GM21390 (cell line): ENCODE measurements around the gene GSTT4.
"Not testable (repeated sequence)": the region's sequence is repeated elsewhere in the genome, so short reads cannot be mapped to it uniquely, and the experiment has no call there.

ENCODE experiments used
- ATAC-seq: cut with Tn5 transposase; IDR thresholded peaks from one replicate; pipeline ENCODE4 v1.9.1; 2021; ENCODE audit not compliant: unreplicated experiment

The GSTT4 gene

DNA sequence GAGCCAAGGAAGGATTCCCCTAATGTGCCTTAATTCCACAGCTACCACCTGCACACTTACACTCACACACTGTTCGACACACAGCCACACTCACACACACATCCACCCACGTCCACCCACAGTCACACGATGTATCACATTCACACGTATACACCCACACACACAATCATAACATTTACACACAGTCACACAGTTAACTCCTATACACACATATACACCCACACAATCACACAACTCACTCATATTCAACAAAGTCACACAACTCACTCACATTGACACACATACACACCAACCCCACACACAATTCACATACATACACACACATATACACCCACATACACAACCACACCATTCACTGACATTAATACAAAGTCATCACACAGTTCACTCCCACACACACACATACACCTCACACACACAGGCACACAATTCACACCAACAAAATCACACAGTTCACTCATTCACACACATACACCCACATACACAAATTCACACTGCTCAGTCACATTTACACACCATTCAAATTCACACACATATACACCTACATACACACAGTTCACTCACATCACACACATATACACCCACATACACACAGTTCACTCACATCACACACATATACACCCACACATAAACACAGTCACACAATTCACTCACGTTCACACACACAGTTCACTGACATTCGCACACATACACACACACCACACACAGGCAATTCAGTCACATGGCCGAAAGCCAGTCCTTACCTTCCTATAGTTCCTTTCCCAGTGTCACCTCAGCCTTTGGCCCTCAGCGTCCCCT is 50.9 kb downstream of the GSTT4 start:
- ATAC-seq: not testable (repeated sequence)

DNA sequence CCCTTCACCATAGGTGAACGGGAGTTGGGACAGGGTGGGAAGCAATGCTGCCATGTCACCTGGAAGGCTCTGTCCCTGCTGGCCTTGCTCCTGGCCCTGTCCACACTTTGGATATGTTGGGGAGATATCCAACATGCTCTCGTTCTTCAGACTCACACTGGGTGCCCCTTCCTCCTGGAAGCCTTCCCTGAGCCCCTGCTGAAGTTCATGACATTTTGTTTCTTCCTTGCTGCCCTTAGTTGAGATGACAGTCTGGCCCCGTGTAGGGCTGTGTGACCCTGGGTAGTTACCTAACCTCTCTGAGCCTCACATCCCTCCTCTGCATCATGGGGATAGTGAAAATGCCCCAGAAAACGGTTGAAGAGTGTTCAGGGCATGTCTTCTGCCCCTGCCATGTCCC is 51.8 kb downstream of the GSTT4 start:
- ATAC-seq: not testable (repeated sequence)

DNA sequence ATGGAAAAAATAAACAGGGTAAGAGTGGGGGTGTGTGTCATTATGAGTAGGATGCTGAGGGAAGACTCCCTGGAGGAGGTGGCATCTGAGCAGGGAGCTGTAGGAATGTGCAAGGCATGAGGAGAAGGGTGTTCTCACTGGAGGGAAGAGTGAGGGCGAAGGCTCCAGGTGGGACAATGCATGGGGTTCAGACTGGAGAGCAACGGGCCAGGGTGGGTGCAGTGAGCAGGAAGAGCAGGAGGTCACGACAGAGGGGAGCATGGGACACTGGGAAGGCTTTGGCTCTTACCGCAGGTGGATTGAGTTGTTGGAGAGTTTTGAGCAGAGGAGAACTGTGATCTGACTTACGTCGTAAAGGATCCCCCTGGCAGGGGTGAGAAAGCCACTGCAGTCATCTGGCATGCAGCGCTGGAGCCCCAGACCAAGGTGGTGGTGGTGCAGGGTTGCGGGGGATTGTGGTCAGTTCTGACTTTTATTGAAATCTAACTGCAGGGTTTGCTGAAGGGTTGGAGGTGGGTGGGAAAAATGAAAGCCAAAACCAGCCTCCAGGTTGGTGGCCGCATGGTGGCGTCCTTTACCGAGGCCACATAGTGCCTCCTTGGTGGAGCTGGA is 52.4 kb downstream of the GSTT4 start:
- not testable (repeated sequence) for ATAC-seq

DNA sequence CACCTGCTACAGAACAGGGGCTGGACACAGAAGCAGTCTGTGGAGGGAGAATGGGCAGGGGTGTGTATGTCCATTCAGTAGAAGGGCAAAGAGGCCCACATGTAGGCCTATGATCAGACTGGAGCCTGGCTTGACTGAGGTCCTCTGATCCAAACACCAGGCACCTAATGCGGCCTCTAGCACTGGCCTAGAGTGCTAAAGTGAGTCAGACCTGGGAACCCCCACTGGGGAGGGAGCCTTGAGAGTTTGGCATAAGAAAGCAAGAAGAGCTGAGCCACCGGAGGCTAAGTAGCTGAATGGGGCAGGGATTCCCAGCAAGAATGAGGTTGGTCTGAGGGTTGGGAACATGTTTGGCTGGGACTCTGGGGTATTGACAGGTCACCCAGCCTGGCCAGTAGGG is 53.9 kb downstream of the GSTT4 start:
- not testable (repeated sequence) for ATAC-seq

DNA sequence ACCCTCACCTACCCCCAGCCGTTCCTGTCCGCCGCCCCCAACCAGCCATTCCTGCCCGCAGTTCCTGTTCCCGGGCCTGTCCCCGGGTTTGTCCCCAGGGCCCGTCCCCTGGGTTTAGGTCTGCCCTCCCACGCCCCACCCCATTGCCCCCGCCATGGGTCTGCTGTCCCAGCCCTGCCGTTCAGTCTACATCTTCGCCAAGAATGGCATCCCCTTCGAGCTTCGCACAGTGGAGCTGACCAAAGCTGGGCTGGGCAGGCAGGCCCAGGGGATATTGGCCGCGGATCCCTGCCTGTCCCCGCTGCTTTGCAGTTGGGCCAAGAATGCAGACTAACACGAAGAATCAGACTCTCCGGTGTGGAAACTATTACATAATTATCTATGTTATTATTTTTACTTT is 55.5 kb downstream of the GSTT4 start:
- ATAC-seq: not testable (repeated sequence)
